GM12878 (cell line): ENCODE data around the gene MYO6. TPM values are rescaled to one million over a fixed set of nuclear protein-coding genes. Genes with fewer than 3 reads are reported as not detected.

Source experiments
- ATAC-seq: fragments of 200-7000 bp; cut with Tn5 transposase; 3 replicates; pipeline ENCODE4 v1.9.1; 2020; ENCODE audit warnings: mild to moderate bottlenecking, moderate library complexity
- BruUV-seq: library from RNA; stranded (reverse); fragments of 400-500 nt; replicated peaks from 2 replicates; lab custom pipeline; 2021; lab: Mats Ljungman, UMichigan
- CTCF ChIA-PET: fragments of 300-600 bp; sonication (Branson Sonifier 250); formaldehyde crosslinking; extraction: SDS; loops from one replicate; lab custom pipeline; 2021; ENCODE audit warnings: inconsistent platforms; lab: Yijun Ruan, JAX
- POLR2A ChIA-PET: fragments of 350-600 bp; formaldehyde crosslinking; extraction: SDS; loops from one replicate; lab custom pipeline; 2021; ENCODE audit warnings: inconsistent platforms; lab: Charles Lee
- RAD21 ChIA-PET: fragments of 300-600 bp; sonication (Branson Sonifier 250); formaldehyde crosslinking; loops from one replicate; lab custom pipeline; 2023; ENCODE audit warnings: antibody characterized with exemption; ENCODE audit not compliant: unreplicated experiment; lab: Charles Lee
- SMC1A ChIA-PET: fragments of 300-600 bp; sonication (Branson Sonifier 250); formaldehyde crosslinking; loops from one replicate; lab custom pipeline; 2023; ENCODE audit not compliant: unreplicated experiment, uncharacterized antibody; lab: Charles Lee
- DNase-seq: peaks from one replicate; pipeline ENCODE4 v3.0.0-alpha.2; 2011; ENCODE audit warnings: low read depth, low spot score
- FAIRE-seq: peaks from 3 replicates; lab custom pipeline; 2011; peaks lifted over from hg19 to GRCh38; lab: Jason Lieb, UNC
- H2AFZ ChIP-seq: 2 replicates; pipeline ENCODE4 v1.6.0; 2011; ENCODE audit warnings: low read depth, low read length, control low read depth; ENCODE audit not compliant: control insufficient read depth
- H3K27ac ChIP-seq: 2 replicates; pipeline ENCODE4 v1.5.1; 2011; ENCODE audit warnings: control low read depth; ENCODE audit not compliant: control insufficient read depth, insufficient read depth
- H3K27me3 ChIP-seq, 2 experiments: replicated peaks in 1 of 2; 2 replicates each; pipeline versions ENCODE4 v1.6.0 to v1.6.1; 2011; ENCODE audit warnings: low read length in 1 of 2; ENCODE audit not compliant: control insufficient read depth in 2 of 2, insufficient read depth in 2 of 2
- H3K36me3 ChIP-seq, 2 experiments: 2 replicates each; pipeline ENCODE4 v1.5.1; 2011; ENCODE audit warnings: low read length in 1 of 2; ENCODE audit not compliant: control insufficient read depth in 2 of 2, insufficient read depth in 2 of 2
- H3K4me1 ChIP-seq: 2 replicates; pipeline ENCODE4 v1.6.1; 2011; ENCODE audit warnings: mild to moderate bottlenecking, low read length, moderate library complexity, mixed read lengths; ENCODE audit not compliant: control insufficient read depth, insufficient read depth
- H3K4me2 ChIP-seq: 2 replicates; pipeline ENCODE4 v1.6.0; 2011; ENCODE audit warnings: control low read depth; ENCODE audit not compliant: control insufficient read depth, insufficient read depth
- H3K4me3 ChIP-seq: fragments of 200-600 bp; sonication (generic); 2 replicates; pipeline ENCODE4 v1.5.1; 2016
- H3K79me2 ChIP-seq: 2 replicates; pipeline ENCODE4 v1.6.0; 2011; ENCODE audit warnings: low read length; ENCODE audit not compliant: control insufficient read depth, insufficient read depth
- H3K9ac ChIP-seq: 2 replicates; pipeline ENCODE4 v1.8.0; 2011; ENCODE audit warnings: low read length, control low read depth, mixed read lengths; ENCODE audit not compliant: control insufficient read depth, insufficient read depth
- H3K9me3 ChIP-seq: replicated peaks from 3 replicates; pipeline ENCODE4 v1.5.1; 2011; ENCODE audit warnings: mild to moderate bottlenecking, low read length; ENCODE audit not compliant: control insufficient read depth, insufficient read depth
- H4K20me1 ChIP-seq: 2 replicates; pipeline ENCODE4 v1.6.0; 2011; ENCODE audit not compliant: control insufficient read depth, insufficient read depth
- ATF7 ChIP-seq: fragments of 450-650 bp; IDR thresholded peaks from 2 replicates; pipeline ENCODE4 v1.6.1; 2016; ENCODE audit warnings: low read depth, mild to moderate bottlenecking
- BCL11A ChIP-seq: IDR thresholded peaks from 2 replicates; pipeline ENCODE4 v1.6.1; 2011; ENCODE audit warnings: low read depth, low read length
- CREM ChIP-seq: IDR thresholded peaks from 2 replicates; pipeline ENCODE4 v1.6.1; 2014; ENCODE audit warnings: antibody characterized with exemption, low read depth
- EP300 ChIP-seq, 2 experiments: fragments of 150-350 bp in 1 of 2; IDR thresholded peaks; 2 replicates each; pipeline ENCODE4 v1.6.1; 2011 to 2012; ENCODE audit warnings: low read depth in 2 of 2, low read length in 2 of 2, borderline replicate concordance in 1 of 2, improper control_type of control experiment in 1 of 2, inconsistent platforms in 1 of 2; ENCODE audit not compliant: control insufficient read depth in 1 of 2
- GABPA ChIP-seq: IDR thresholded peaks from 2 replicates; pipeline ENCODE4 v1.6.1; 2014; ENCODE audit warnings: antibody characterized with exemption, low read depth, mild to moderate bottlenecking, inconsistent platforms
- HCFC1 ChIP-seq: fragments of 150-350 bp; IDR thresholded peaks from 2 replicates; pipeline ENCODE4 v1.6.1; 2014; ENCODE audit warnings: low read length
- IKZF1 ChIP-seq: fragments of 450-650 bp; conservative IDR thresholded peaks from 2 replicates; pipeline ENCODE4 v1.6.1; 2017; ENCODE audit warnings: antibody characterized with exemption, mild to moderate bottlenecking
- IRF4 ChIP-seq: IDR thresholded peaks from 2 replicates; pipeline ENCODE4 v1.6.1; 2011; ENCODE audit warnings: low read depth, low read length
- MEF2A ChIP-seq: IDR thresholded peaks from 2 replicates; pipeline ENCODE4 v1.6.1; 2011; ENCODE audit warnings: low read depth, mild to moderate bottlenecking, low read length, moderate library complexity; ENCODE audit not compliant: insufficient read depth
- NBN ChIP-seq: fragments of 450-650 bp; IDR thresholded peaks from 2 replicates; pipeline ENCODE4 v1.6.1; 2016
- PML ChIP-seq: IDR thresholded peaks from 2 replicates; pipeline ENCODE4 v1.6.1; 2012; ENCODE audit warnings: low read length, inconsistent platforms
- SIN3A ChIP-seq: IDR thresholded peaks from 2 replicates; pipeline ENCODE4 v1.6.1; 2012; ENCODE audit warnings: low read depth, low read length, improper control_type of control experiment
- SMAD1 ChIP-seq: fragments of 450-650 bp; IDR thresholded peaks from 2 replicates; pipeline ENCODE4 v1.6.1; 2018; ENCODE audit warnings: mild to moderate bottlenecking, low read depth; ENCODE audit not compliant: partially characterized antibody
- SPI1 ChIP-seq: IDR thresholded peaks from 2 replicates; pipeline ENCODE4 v1.6.1; 2011; ENCODE audit warnings: low read depth, mild to moderate bottlenecking, low read length, moderate library complexity, borderline replicate concordance; ENCODE audit not compliant: insufficient read depth
- TAF1 ChIP-seq: IDR thresholded peaks from 2 replicates; pipeline ENCODE4 v1.6.1; 2011; ENCODE audit warnings: mild to moderate bottlenecking, low read depth, low read length, borderline replicate concordance
- TCF7 ChIP-seq: IDR thresholded peaks from 2 replicates; pipeline ENCODE4 v1.6.1; 2014; ENCODE audit warnings: antibody characterized with exemption, borderline replicate concordance
- ZNF217 ChIP-seq: fragments of 450-650 bp; IDR thresholded peaks from 2 replicates; pipeline ENCODE4 v1.6.1; 2017; ENCODE audit warnings: antibody characterized with exemption, mild to moderate bottlenecking
- ZNF274 ChIP-seq: IDR thresholded peaks from one replicate; pipeline ENCODE4 v1.8.0; 2011; ENCODE audit not compliant: insufficient read length, insufficient read depth
- WGBS: methylation state at CpG from one replicate; pipeline ENCODE4 v1.1.6; 2016; ENCODE audit warnings: low lambda C conversion rate; ENCODE audit not compliant: insufficient replicate concordance, insufficient coverage; ENCODE audit errors: missing lambda C conversion rate; 5-methylcytosine and 5-hydroxymethylcytosine counted together
- in situ Hi-C: fragments of 300-500 bp; cut with MboI; formaldehyde crosslinking; loops from 9 replicates; pipeline ENCODE4 v1.14.3; 2018; ENCODE audit warnings: mixed read lengths
- intact Hi-C: fragments of 100-400 bp; cut with micrococcal nuclease; formaldehyde crosslinking; loops from one replicate; pipeline ENCODE4 v1.14.2; 2022; ENCODE audit not compliant: unreplicated experiment
- polyA plus RNA-seq, 11 experiments: library from polyadenylated mRNA; depleted of rRNA in 4 of 11; unstranded in 6 of 11; stranded (reverse) in 5 of 11; fragments of >200 nt; fragmentation: Nextera tagmentation in 4 of 11; fragmentation: Illumina TruSeq in 1 of 11; extraction: Ambion mirVana in 4 of 11; extraction: Trizol in 1 of 11; gene quantifications; 1 replicate in 1 of 11; 2 replicates in 10 of 11; pipeline versions ENCODE4 v1.2.1 to v1.2.3, GENCODE V29; 2011 to 2016; ENCODE audit warnings: inconsistent platforms in 2 of 11, missing spikeins in 2 of 11, low read depth in 1 of 11
- total RNA-seq, 4 experiments: library from RNA; depleted of rRNA in 3 of 4; stranded (reverse); fragments of >200 nt in 3 of 4; fragmentation: Illumina TruSeq in 1 of 4; extraction: Trizol in 1 of 4; gene quantifications; 2 replicates each; pipeline versions ENCODE4 v1.2.1 to v1.2.3, GENCODE V29; 2013 to 2021
- TF ChIP-seq, protein P1 (sequence below): IDR thresholded peaks from 2 replicates; pipeline ENCODE4 v1.6.1; 2011; ENCODE audit warnings: low read depth, mild to moderate bottlenecking, low read length, moderate library complexity, borderline replicate concordance; ENCODE audit errors: extremely low read depth
- TF ChIP-seq, protein P2 (sequence below): fragments of 450-650 bp; IDR thresholded peaks from 2 replicates; pipeline ENCODE4 v1.6.1; 2018; ENCODE audit warnings: mild to moderate bottlenecking, low read depth, moderate library complexity; ENCODE audit not compliant: partially characterized antibody

The MYO6 gene
- total and polyA plus RNA-seq, 10 of the 15 experiments (the other 5 are each of a cell fraction or from before 2014, with no cell fraction given), result 7.9 to 30.4 (median 16.8) TPM

DNA sequence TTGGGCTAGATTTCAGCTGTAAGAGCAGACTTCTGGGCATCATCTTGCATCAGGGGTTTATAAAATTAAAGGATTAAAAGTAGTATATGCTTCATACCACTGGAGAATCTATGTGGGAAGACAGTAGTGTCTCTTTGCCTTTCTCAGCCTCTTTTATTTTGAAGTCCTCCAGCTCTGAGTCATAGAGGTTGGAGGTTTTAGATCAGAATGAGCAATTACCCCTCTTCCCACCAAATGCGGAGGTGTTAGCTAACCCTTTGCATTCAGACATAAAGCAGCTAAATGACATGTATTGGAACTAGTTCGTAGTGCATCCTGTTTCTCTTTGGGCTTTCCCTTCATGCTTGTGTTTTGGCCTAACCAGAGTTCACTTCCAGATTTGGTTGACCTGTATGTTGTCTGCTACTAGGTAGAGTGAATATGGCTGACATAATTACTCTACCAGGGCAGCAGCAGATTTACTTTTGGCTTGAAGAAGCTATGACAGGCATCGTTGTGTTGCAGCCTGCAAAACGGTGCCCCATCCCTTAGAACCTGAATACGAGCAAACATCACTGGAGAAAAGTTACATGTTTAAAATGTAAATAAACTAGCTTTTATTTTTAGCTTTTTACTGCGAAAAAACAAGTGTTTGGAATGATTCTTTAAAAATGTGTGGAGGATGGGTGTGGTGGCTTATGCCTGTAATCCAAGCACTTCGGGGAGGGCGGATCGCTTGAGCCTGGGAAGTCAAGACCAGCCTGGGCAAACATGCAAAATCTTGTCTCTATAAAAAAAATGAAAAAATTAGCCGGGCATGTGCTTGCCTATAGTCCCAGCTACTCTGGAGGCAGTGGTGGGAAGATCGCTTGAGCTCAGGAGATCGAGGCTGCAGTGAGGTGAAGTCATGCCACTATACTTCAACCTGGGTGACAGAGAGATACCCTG lies 82.2 kb downstream of the MYO6 start:
- Histone ChIP-seq H3K4me2 (no peak overlapping the region), H3K27me3 (no peaks in the 10 kb centered on the region), H3K36me3 (no peaks in the 10 kb centered on the region; a peak in 1 of 4 replicates), H2AFZ (no peak overlapping the region), H4K20me1 (no peaks in the 10 kb centered on the region), H3K9ac (no peak overlapping the region), H3K27ac (no peak overlapping the region), H3K9me3 (no peaks in the 10 kb centered on the region), H3K4me3 (no peak overlapping the region), H3K4me1 (no peaks in the 10 kb centered on the region), H3K79me2 (no peaks in the 10 kb centered on the region)
- FAIRE-seq (peak; percentile 83), ATAC-seq (peak; percentile 94), DNase-seq (peak; percentile 30)
- SMC1A ChIA-PET, result interaction anchor here (0.6 to 3.0 kb wide), 11 partner anchors 10 to 174 kb away, joined by 3 to 17 read pairs (median 5); no protein-coding TSS in a partner anchor
- POLR2A ChIA-PET, result interaction anchor here (1.0 to 1.4 kb wide), 3 partner anchors 28 to 87 kb away, joined by 3 read pairs; no protein-coding TSS in a partner anchor
- in situ Hi-C loops (no loop called here), intact Hi-C loops (no loop called here)
- WGBS, result 64% methylated on average over 12 of the region's 12 CpGs
- RAD21 ChIA-PET, result interaction anchor here (0.7 to 1.6 kb wide), 6 partner anchors 16 to 81 kb away, joined by 3 read pairs; no protein-coding TSS in a partner anchor
- no TSS peak for BruUV-seq
- CTCF ChIA-PET, result interaction anchor here (0.8 to 2.5 kb wide), 8 partner anchors 10 to 62 kb away, joined by 3 to 10 read pairs (median 4); no protein-coding TSS in a partner anchor
- TF ChIP-seq IKZF1 (peak; percentile 71), ZNF217 (no peak), SIN3A (no peak), EP300 (IDR thresholded peaks at IDR 0.05; ENCODE audit: borderline replicate concordance in 1 of 2, control insufficient read depth in 1 of 2, low read depth in 2 of 2, low read length in 2 of 2) (peak in 1 of 2 experiments; percentile 29; a peak in 1 of 4 replicates), ATF7 (peak; percentile 72), NBN (peak; percentile 44; the same call in 1 of the 2 replicates), SPI1 (no peak), PML (peak; percentile 45; the same call in 1 of the 2 replicates), CREM (peak; percentile 74; the same call in 1 of the 2 replicates), SMAD1 (no peak), GABPA (peak; percentile 43; the same call in 1 of the 2 replicates), ZNF274 (no peak), TCF7 (peak; percentile 77), TAF1 (no peak), MEF2A (0 out of 2 replicates have a peak, but pooled peaks have one; percentile 32), BCL11A (peak; percentile 82), IRF4 (peak; percentile 80; the same call in 1 of the 2 replicates), HCFC1 (no peak)
- TF ChIP-seq, protein P1, sequence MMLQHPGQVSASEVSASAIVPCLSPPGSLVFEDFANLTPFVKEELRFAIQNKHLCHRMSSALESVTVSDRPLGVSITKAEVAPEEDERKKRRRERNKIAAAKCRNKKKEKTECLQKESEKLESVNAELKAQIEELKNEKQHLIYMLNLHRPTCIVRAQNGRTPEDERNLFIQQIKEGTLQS, result no peak
- TF ChIP-seq, protein P2, sequence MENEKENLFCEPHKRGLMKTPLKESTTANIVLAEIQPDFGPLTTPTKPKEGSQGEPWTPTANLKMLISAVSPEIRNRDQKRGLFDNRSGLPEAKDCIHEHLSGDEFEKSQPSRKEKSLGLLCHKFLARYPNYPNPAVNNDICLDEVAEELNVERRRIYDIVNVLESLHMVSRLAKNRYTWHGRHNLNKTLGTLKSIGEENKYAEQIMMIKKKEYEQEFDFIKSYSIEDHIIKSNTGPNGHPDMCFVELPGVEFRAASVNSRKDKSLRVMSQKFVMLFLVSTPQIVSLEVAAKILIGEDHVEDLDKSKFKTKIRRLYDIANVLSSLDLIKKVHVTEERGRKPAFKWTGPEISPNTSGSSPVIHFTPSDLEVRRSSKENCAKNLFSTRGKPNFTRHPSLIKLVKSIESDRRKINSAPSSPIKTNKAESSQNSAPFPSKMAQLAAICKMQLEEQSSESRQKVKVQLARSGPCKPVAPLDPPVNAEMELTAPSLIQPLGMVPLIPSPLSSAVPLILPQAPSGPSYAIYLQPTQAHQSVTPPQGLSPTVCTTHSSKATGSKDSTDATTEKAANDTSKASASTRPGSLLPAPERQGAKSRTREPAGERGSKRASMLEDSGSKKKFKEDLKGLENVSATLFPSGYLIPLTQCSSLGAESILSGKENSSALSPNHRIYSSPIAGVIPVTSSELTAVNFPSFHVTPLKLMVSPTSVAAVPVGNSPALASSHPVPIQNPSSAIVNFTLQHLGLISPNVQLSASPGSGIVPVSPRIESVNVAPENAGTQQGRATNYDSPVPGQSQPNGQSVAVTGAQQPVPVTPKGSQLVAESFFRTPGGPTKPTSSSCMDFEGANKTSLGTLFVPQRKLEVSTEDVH, result no peak
